Lower lobe of right lung (tissue), 2 donors: ENCODE data around the gene CEP192. TPM values are rescaled to one million over a fixed set of nuclear protein-coding genes. Genes with fewer than 3 reads are reported as not detected.

ENCODE experiments used
- ATAC-seq, 2 donors: fragments of 200-7000 bp; cut with Tn5 transposase; one replicate each; pipeline ENCODE4 v1.9.1; 2020 to 2022; ENCODE audit warnings: mild to moderate bottlenecking in 2 of 2, moderate library complexity in 2 of 2
- DNase-seq: peaks from one replicate; pipeline ENCODE4 v3.0.0-alpha.2; 2020
- H3K27ac ChIP-seq: fragments of 200-600 bp; one replicate; pipeline ENCODE4 v1.8.0; 2022
- H3K27me3 ChIP-seq: fragments of 200-600 bp; one replicate; pipeline ENCODE4 v1.8.0; 2022; ENCODE audit warnings: low read depth
- H3K36me3 ChIP-seq: fragments of 200-600 bp; one replicate; pipeline ENCODE4 v1.8.0; 2022; ENCODE audit warnings: mild to moderate bottlenecking
- H3K4me1 ChIP-seq: fragments of 200-600 bp; one replicate; pipeline ENCODE4 v1.8.0; 2022
- H3K4me3 ChIP-seq: fragments of 200-600 bp; one replicate; pipeline ENCODE4 v1.8.0; 2022; ENCODE audit warnings: mild to moderate bottlenecking
- H3K9me3 ChIP-seq: fragments of 200-600 bp; one replicate; pipeline ENCODE4 v1.8.0; 2022
- intact Hi-C: fragments of 100-400 bp; cut with DNase I; formaldehyde crosslinking; loops from one replicate; pipeline ENCODE4 v1.11.0; 2022
- total RNA-seq: library from RNA; stranded (reverse); fragmentation: NEBNext Ultra II Directional; extraction: Animal tissue kit (Norgen Biotek cat#: 25700); gene quantifications from one replicate; pipeline ENCODE4 v1.2.1, GENCODE V29; 2021
- TF ChIP-seq, protein P1 (sequence below): fragments of 200-600 bp; IDR thresholded peaks from one replicate; pipeline ENCODE4 v1.8.0; 2022; ENCODE audit warnings: antibody characterized with exemption, mild to moderate bottlenecking
- donor health status: DM: no; HTN: yes; CAD: no; lungs with severe emphysema.

CEP192 gene
- total RNA-seq, 1 donor from 2014 or later = 29.1 TPM

GRCh38 chr18:13147130-13147529 lies 156.0 kb downstream of the CEP192 start:
- Histone ChIP-seq H3K4me3 (no peak overlapping the region), H3K27me3 (no peaks in the 10 kb centered on the region), H3K36me3 (no peaks in the 10 kb centered on the region), H3K27ac (no peak overlapping the region), H3K9me3 (peaks cover 16% of the 10 kb centered on the region), H3K4me1 (no peaks in the 10 kb centered on the region)
- intact Hi-C loops = no loop called here
- ATAC-seq = peak; percentile 28 to 67
- TF ChIP-seq, protein P1, sequence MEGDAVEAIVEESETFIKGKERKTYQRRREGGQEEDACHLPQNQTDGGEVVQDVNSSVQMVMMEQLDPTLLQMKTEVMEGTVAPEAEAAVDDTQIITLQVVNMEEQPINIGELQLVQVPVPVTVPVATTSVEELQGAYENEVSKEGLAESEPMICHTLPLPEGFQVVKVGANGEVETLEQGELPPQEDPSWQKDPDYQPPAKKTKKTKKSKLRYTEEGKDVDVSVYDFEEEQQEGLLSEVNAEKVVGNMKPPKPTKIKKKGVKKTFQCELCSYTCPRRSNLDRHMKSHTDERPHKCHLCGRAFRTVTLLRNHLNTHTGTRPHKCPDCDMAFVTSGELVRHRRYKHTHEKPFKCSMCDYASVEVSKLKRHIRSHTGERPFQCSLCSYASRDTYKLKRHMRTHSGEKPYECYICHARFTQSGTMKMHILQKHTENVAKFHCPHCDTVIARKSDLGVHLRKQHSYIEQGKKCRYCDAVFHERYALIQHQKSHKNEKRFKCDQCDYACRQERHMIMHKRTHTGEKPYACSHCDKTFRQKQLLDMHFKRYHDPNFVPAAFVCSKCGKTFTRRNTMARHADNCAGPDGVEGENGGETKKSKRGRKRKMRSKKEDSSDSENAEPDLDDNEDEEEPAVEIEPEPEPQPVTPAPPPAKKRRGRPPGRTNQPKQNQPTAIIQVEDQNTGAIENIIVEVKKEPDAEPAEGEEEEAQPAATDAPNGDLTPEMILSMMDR = no peak
- peak; percentile 74 for DNase-seq

DNA sequence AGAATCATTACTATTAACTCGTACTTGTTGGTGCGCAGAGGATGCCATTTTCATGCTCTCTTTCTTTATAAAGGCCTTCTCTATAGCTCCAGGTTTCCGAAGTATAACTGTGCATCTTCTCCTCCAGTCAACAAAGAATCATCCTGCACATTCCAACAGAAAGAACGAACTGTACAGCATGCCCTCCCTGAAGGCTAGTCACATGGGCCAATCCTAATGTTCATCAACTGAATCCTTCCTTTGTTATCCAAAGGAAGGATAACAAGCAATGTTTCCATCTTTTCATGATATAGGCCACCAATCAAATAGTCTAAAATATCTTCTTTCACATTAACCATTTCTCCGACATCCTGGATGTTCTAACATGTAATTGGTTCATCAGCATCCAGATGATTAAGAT lies 160.5 kb downstream of the CEP192 start:
- intact Hi-C loops = no loop called here
- no peak for DNase-seq
- H3K9me3 ChIP-seq = peaks cover 13% of the 10 kb centered on the region

GRCh38 chr18:13158428-13158827 lies 167.3 kb downstream of the CEP192 start:
- no peak overlapping the region for H3K4me3 ChIP-seq
- H3K27me3 ChIP-seq = no peaks in the 10 kb centered on the region
- H3K27ac ChIP-seq = no peak overlapping the region
- ATAC-seq (no peak), DNase-seq (no peak)
- TF ChIP-seq, protein P1 = no peak
- no peaks in the 10 kb centered on the region for H3K36me3 ChIP-seq
- H3K4me1 ChIP-seq = no peaks in the 10 kb centered on the region
- H3K9me3 ChIP-seq = peaks cover 31% of the 10 kb centered on the region
- intact Hi-C loops = no loop called here

More for the DNA sequence above, 160.5 kb downstream of the CEP192 start:
- H3K27me3 ChIP-seq = no peaks in the 10 kb centered on the region
- no peaks in the 10 kb centered on the region for H3K4me1 ChIP-seq
- no peak overlapping the region for H3K27ac ChIP-seq
- H3K36me3 ChIP-seq = no peaks in the 10 kb centered on the region
- ATAC-seq = no peak
- H3K4me3 ChIP-seq = no peak overlapping the region
- TF ChIP-seq, protein P1 = no peak

GRCh38 chr18:13159579-13159978 lies 168.4 kb downstream of the CEP192 start:
- H3K4me3 ChIP-seq = no peak overlapping the region
- H3K4me1 ChIP-seq = no peaks in the 10 kb centered on the region
- H3K27ac ChIP-seq = no peak overlapping the region
- ATAC-seq = peak; percentile 53 to 75
- TF ChIP-seq, protein P1 = peak; percentile 87
- H3K36me3 ChIP-seq = no peaks in the 10 kb centered on the region
- no peak for DNase-seq
- H3K27me3 ChIP-seq = no peaks in the 10 kb centered on the region
- H3K9me3 ChIP-seq = peaks cover 31% of the 10 kb centered on the region
- intact Hi-C loops = no loop called here

GRCh38 chr18:13161276-13161899 lies 170.2 kb downstream of the CEP192 start:
- TF ChIP-seq, protein P1 = no peak
- intact Hi-C loops = no loop called here

More at GRCh38 chr18:13161276-13161899, 170.2 kb downstream of the CEP192 start:
- DNase-seq (no peak), ATAC-seq (no peak)
- Histone ChIP-seq H3K27ac (no peak overlapping the region), H3K4me1 (no peaks in the 10 kb centered on the region), H3K36me3 (no peaks in the 10 kb centered on the region), H3K4me3 (no peak overlapping the region), H3K27me3 (no peaks in the 10 kb centered on the region), H3K9me3 (peaks cover 21% of the 10 kb centered on the region)
